Choroid plexus epithelial cell (primary cell): ENCODE measurements around the gene CLK1.

Experiments used
- DNase-seq: peaks from one replicate; pipeline ENCODE4 v3.0.0-alpha.2; 2010; ENCODE audit warnings: low read depth
- H3K4me3 ChIP-seq: 2 replicates; pipeline ENCODE4 v1.5.1; 2011; ENCODE audit warnings: low read depth, mild to moderate bottlenecking, control low read depth, low read length, moderate library complexity
- CTCF ChIP-seq: conservative IDR thresholded peaks from 2 replicates; pipeline ENCODE4 v1.5.1; 2011; ENCODE audit warnings: low read depth, mild to moderate bottlenecking, control low read depth, inconsistent platforms, low read length, moderate library complexity

The CLK1 gene

GRCh38 chr2:200851398-200852248, 12.8 kb downstream of the CLK1 start:
- DNase-seq, result no peak
- H3K4me3 ChIP-seq, result no peak overlapping the region
- TF ChIP-seq CTCF, result no peak

GRCh38 chr2:200850512-200851256, 13.8 kb downstream of the CLK1 start:
- TF ChIP-seq CTCF, result no peak

GRCh38 chr2:200847939-200848338, 16.5 kb downstream of the CLK1 start:
- TF ChIP-seq CTCF, result no peak
- DNase-seq, result no peak
- H3K4me3 ChIP-seq, result no peak overlapping the region

More at GRCh38 chr2:200850512-200851256, 13.8 kb downstream of the CLK1 start:
- H3K4me3 ChIP-seq, result no peak overlapping the region
- no peak for DNase-seq

GRCh38 chr2:200847269-200847668, 17.2 kb downstream of the CLK1 start:
- DNase-seq, result no peak
- no peak for TF ChIP-seq CTCF
- H3K4me3 ChIP-seq, result no peak overlapping the region

GRCh38 chr2:200845669-200846325, 18.7 kb downstream of the CLK1 start:
- no peak for TF ChIP-seq CTCF
- H3K4me3 ChIP-seq, result no peak overlapping the region
- DNase-seq, result no peak

GRCh38 chr2:200845194-200845593, 19.3 kb downstream of the CLK1 start:
- no peak for DNase-seq
- H3K4me3 ChIP-seq, result no peak overlapping the region
- TF ChIP-seq CTCF, result no peak
